Neural cell (in vitro differentiated cells): ENCODE results near the gene OR7G2. TPM values are rescaled to one million over a fixed set of nuclear protein-coding genes. Genes with fewer than 3 reads are reported as not detected.

ENCODE experiments used
- H2AFZ ChIP-seq: fragments of 200-600, 300-800 bp; sonication (generic), shearing (Covaris generic); 2 replicates; pipeline ENCODE4 v1.6.0; 2014; ENCODE audit warnings: low read depth, mild to moderate bottlenecking, antibody characterized with exemption, low read length, moderate library complexity
- H3F3A ChIP-seq: fragments of 200-600 bp; shearing (Covaris generic); 2 replicates; pipeline ENCODE4 v1.6.1; 2016; ENCODE audit warnings: mild to moderate bottlenecking, moderate library complexity, mixed read lengths, antibody characterized with exemption, low read length; ENCODE audit not compliant: insufficient read depth, poor library complexity, severe bottlenecking
- H3K27ac ChIP-seq: fragments of 200-600, 300-800 bp; sonication (generic), shearing (Covaris generic); 2 replicates; pipeline ENCODE4 v1.5.1; 2014; ENCODE audit warnings: mild to moderate bottlenecking, low read length, moderate library complexity
- H3K27me3 ChIP-seq: fragments of 300-800, 200-600 bp; sonication (generic), shearing (Covaris generic); 2 replicates; pipeline ENCODE4 v1.6.0; 2014; ENCODE audit warnings: mild to moderate bottlenecking, low read depth, low read length, moderate library complexity; ENCODE audit not compliant: insufficient read depth
- H3K36me3 ChIP-seq: fragments of 300-800, 200-600 bp; sonication (generic), shearing (Covaris generic); 2 replicates; pipeline ENCODE4 v1.5.1; 2014; ENCODE audit warnings: mild to moderate bottlenecking, antibody characterized with exemption, low read length, moderate library complexity; ENCODE audit not compliant: insufficient read depth
- H3K4me2 ChIP-seq: fragments of 300-800, 200-600 bp; sonication (generic), shearing (Covaris generic); 2 replicates; pipeline ENCODE4 v1.6.0; 2014; ENCODE audit warnings: mild to moderate bottlenecking, low read length
- H3K4me3 ChIP-seq: fragments of 300-800, 200-600 bp; sonication (generic), shearing (Covaris generic); 2 replicates; pipeline ENCODE4 v1.5.1; 2014; ENCODE audit warnings: mild to moderate bottlenecking, low read length, moderate library complexity
- H3K79me2 ChIP-seq: fragments of 200-600 bp; shearing (Covaris generic); replicated peaks from 2 replicates; pipeline ENCODE4 v1.6.0; 2014; ENCODE audit warnings: mild to moderate bottlenecking, low read length, moderate library complexity; ENCODE audit not compliant: insufficient read depth
- H3K9ac ChIP-seq: fragments of 300-800, 200-600 bp; sonication (generic), shearing (Covaris generic); 2 replicates; pipeline ENCODE4 v1.6.1; 2016; ENCODE audit warnings: mild to moderate bottlenecking, low read length, mixed read lengths
- H3K9me2 ChIP-seq: fragments of 200-600 bp; shearing (Covaris generic); 2 replicates; pipeline ENCODE4 v1.6.1; 2016; ENCODE audit warnings: mild to moderate bottlenecking, low read length, mixed read lengths; ENCODE audit not compliant: insufficient read depth
- H3K9me3 ChIP-seq: fragments of 200-600, 300-800 bp; sonication (generic), shearing (Covaris generic); 2 replicates; pipeline ENCODE4 v1.6.1; 2016; ENCODE audit warnings: mild to moderate bottlenecking, mixed run types, low read length, moderate library complexity, mixed read lengths
- H4K20me1 ChIP-seq: fragments of 200-600 bp; shearing (Covaris generic); 2 replicates; pipeline ENCODE4 v1.6.1; 2016; ENCODE audit warnings: mild to moderate bottlenecking, mixed run types; ENCODE audit not compliant: insufficient read depth
- CTCF ChIP-seq: fragments of 450-650 bp; IDR thresholded peaks from 2 replicates; pipeline ENCODE4 v1.5.1; 2014; ENCODE audit warnings: antibody characterized with exemption, mild to moderate bottlenecking, moderate library complexity; ENCODE audit not compliant: poor library complexity, severe bottlenecking
- EP300 ChIP-seq: fragments of 450-650 bp; conservative IDR thresholded peaks from 2 replicates; pipeline ENCODE4 v1.6.1; 2014; ENCODE audit warnings: antibody characterized with exemption, mild to moderate bottlenecking, moderate library complexity; ENCODE audit not compliant: poor library complexity, severe bottlenecking
- EZH2 ChIP-seq: fragments of 200-600, 300-800 bp; shearing (Covaris generic), sonication (generic); IDR thresholded peaks from 2 replicates; pipeline ENCODE4 v1.6.1; 2014; ENCODE audit warnings: antibody characterized with exemption, low read length, borderline replicate concordance, mild to moderate bottlenecking; ENCODE audit not compliant: insufficient read depth, poor library complexity, severe bottlenecking
- MXI1 ChIP-seq: fragments of 450-650 bp; conservative IDR thresholded peaks from 2 replicates; pipeline ENCODE4 v1.6.1; 2014; ENCODE audit warnings: antibody characterized with exemption, mild to moderate bottlenecking; ENCODE audit not compliant: poor library complexity, severe bottlenecking
- POLR2AphosphoS5 ChIP-seq: IDR thresholded peaks from 2 replicates; pipeline ENCODE4 v1.6.1; 2012
- RAD21 ChIP-seq: fragments of 450-650 bp; conservative IDR thresholded peaks from 2 replicates; pipeline ENCODE4 v1.6.1; 2014; ENCODE audit warnings: antibody characterized with exemption, mild to moderate bottlenecking, moderate library complexity
- REST ChIP-seq: IDR thresholded peaks from 2 replicates; pipeline ENCODE4 v1.6.1; 2012; ENCODE audit warnings: borderline replicate concordance
- SMC3 ChIP-seq: fragments of 450-650 bp; conservative IDR thresholded peaks from 2 replicates; pipeline ENCODE4 v1.6.1; 2014; ENCODE audit warnings: antibody characterized with exemption, mild to moderate bottlenecking, moderate library complexity; ENCODE audit not compliant: poor library complexity
- TAF1 ChIP-seq: IDR thresholded peaks from 2 replicates; pipeline ENCODE4 v1.6.1; 2012; ENCODE audit warnings: low read depth
- polyA plus RNA-seq: library from polyadenylated mRNA; depleted of rRNA; stranded (reverse); fragments of >200 nt; gene quantifications from 2 replicates; pipeline ENCODE4 v1.2.3, GENCODE V29; 2014

Gene OR7G2
- polyA plus RNA-seq, 1 donor from 2014 or later: not detected

- Histone ChIP-seq H3K9ac (no peak overlapping the region), H3K27me3 (no peaks in the 10 kb centered on the region), H3F3A (no peaks in the 10 kb centered on the region), H3K9me3 (peaks cover 32% of the 10 kb centered on the region), H3K79me2 (peaks cover 67% of the 10 kb centered on the region), H3K4me2 (no peak overlapping the region), H3K9me2 (no peaks in the 10 kb centered on the region), H4K20me1 (no peaks in the 10 kb centered on the region), H3K4me3 (no peak overlapping the region), H3K36me3 (peaks cover 12% of the 10 kb centered on the region), H3K27ac (no peak overlapping the region), H2AFZ (no peak overlapping the region)
- TF ChIP-seq MXI1 (no peak), EZH2 (no peak), RAD21 (no peak), REST (no peak), CTCF (no peak), SMC3 (no peak), TAF1 (no peak), EP300 (no peak), POLR2AphosphoS5 (no peak)
Measured at GRCh38 chr19:9150650-9151049, 43.4 kb upstream of the OR7G2 start.

- H3K4me3 ChIP-seq: no peak overlapping the region
- no peak overlapping the region for H3K4me2 ChIP-seq
- no peak for TF ChIP-seq POLR2AphosphoS5
- TF ChIP-seq CTCF: no peak
- TF ChIP-seq MXI1: no peak
- TF ChIP-seq RAD21: no peak
- no peak for TF ChIP-seq SMC3
- no peak for TF ChIP-seq EP300
- no peak for TF ChIP-seq REST
- no peak for TF ChIP-seq TAF1
- no peak for TF ChIP-seq EZH2
- H3K9me3 ChIP-seq: peaks cover 32% of the 10 kb centered on the region
- H2AFZ ChIP-seq: no peak overlapping the region
- no peaks in the 10 kb centered on the region for H3F3A ChIP-seq
- H3K27me3 ChIP-seq: no peaks in the 10 kb centered on the region
- H3K9ac ChIP-seq: no peak overlapping the region
- no peaks in the 10 kb centered on the region for H4K20me1 ChIP-seq
- H3K27ac ChIP-seq: no peak overlapping the region
- peaks cover 12% of the 10 kb centered on the region for H3K36me3 ChIP-seq
- no peaks in the 10 kb centered on the region for H3K9me2 ChIP-seq
- peaks cover 70% of the 10 kb centered on the region for H3K79me2 ChIP-seq
Measured at GRCh38 chr19:9149997-9150396, 42.7 kb upstream of the OR7G2 start.
